NCI-H69 (cell line): ENCODE data around the gene UBR3.

Source experiments
- DNase-seq: peaks from one replicate; lab custom pipeline; 2025; lab: John Stamatoyannopoulos, UW

Gene UBR3

DNA sequence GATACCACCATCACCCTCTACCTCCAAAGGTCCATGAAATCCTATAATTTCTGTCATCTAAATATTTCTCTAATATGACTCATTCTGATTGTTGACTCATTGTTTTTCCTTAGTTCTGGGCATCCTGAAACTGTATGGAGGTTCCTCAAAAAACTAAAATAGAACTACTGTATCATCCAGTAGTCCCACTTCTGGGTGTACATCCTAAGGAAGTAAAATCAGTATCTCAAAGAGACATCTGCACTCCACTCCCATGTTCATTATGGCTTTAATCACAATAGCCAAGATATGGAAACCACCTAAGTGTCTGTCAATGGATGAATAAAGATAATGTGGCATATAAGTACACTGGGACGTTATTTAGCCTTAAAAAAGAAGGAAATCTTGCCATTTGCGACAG is 224.9 kb downstream of the UBR3 start:
- DNase-seq: no peak

DNA sequence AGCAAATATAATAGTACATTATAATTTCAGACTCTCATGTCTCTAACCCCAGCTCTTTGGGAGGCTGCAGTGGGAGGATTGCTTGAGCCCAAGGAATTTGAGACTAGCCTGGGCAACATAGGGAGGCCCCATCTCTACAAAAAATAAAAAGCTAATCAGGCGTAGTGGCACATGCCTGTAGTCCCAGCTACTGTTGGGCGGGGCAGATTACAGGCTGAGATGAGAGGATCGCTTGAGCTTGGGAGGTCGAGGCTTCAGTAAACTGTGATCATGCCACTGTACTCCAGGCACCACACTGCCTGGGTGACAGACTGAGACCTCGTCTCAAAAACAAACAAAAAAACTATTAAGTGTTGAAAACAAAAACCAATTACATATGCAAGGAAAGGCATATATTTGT is 227.7 kb downstream of the UBR3 start:
- DNase-seq: no peak

DNA sequence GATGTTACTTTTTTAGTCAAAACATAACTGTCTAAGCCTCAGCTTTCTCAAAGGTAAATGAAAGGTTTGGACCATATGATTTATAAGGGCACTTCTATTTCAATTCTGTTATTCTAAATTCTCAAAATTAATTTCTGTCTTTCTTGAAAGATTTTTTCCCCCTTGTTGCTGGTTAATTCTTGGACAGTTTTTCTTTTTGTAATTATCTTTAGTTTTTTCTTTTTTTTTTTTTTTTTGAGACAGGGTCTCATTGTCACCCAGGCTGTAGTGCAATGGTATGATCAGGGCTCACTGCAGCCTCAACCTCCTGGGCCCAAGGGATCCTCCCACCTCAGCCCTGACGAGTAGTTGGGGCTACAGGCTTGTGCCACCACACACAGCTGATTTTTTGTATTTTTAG is 229.6 kb downstream of the UBR3 start:
- no peak for DNase-seq

DNA sequence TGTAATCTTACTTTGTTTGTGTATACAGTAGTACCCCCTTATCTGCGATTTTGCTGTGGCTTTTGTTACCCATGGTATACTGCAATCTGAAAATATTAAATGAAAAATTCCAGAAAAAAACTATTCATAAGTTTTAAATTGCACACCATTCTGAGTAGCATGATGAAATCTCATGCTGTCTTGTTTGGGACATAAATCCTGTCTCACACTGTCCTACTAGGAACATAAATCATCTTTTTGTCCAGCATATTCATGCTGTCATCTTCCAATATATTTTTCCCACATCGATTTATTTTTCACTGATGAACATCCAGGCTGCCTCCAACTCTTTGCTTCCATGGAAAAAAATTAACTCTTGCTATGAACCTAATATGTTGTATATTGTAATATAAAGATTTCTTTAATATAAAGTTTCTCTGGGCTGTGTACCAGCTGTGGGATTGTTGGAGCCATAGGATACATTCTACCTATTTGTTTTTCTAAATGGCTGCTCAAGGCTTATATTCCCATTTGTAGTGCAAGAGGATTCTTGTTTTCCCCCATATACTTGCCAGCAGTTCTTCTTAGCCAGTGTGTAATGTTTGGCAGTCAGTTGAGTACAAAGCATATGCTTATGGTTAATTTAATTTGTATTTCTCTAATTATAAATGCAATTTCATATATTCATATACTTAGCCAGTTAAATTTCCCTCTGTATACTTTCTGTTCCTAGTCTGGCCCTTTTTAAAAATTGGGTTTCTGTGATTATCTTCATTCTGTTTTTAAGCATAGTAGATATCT is 236.4 kb downstream of the UBR3 start:
- no peak for DNase-seq

DNA sequence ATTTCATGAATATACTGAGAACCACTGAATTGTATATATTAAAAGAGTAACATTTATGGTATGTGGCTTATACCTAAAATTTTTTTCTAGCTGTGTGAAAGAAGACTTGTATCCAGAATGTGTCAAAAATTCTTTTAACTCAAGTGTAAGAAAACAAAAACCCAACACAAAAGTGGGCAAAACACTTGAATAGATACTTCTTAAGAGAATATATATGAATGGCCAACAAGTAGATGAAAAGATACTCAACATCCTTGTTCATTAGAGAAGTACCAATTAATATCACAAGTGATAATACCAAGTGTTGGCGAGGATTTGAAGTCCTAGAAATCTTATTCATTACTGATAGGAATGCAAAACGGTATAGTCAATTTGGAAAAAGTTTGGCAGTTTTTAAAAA is 243.5 kb downstream of the UBR3 start:
- DNase-seq: no peak

DNA sequence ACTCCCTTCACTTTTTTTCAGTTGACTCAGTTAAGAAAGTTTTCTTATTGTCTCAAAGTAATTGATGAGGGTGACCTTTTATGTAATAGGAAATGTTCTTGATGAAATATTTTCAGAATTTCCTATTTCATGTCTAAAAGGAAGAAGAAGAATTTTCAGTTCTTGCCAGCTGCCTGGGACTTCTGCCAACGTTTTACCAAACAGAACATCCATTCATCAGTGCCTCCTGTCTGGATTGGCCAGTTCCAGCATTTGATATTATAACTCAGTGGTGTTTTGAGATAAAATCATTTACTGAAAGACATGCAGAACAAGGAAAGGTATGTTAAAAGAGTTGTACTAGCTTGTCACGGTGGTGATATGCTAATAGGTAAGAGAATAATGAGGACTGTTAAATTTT is 246.0 kb downstream of the UBR3 start:
- DNase-seq: peak; percentile 14

DNA sequence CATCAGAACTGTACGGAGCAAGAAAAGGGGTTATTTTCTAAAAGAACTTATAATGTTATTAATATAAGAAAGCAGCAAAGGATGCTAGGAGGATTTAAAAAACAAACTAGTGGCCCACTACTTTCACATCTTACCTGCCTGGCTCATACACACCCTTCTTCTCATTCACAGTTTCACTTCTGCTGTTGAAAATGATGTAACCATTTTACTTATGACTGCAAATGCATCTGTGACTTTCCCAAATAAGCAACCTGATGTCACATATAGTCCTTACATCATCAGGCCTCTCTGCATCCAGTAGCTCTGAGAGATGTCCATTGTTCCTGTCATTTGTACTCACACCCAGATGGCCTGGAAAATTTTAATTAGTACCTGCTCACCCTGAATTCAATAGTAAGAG is 248.9 kb downstream of the UBR3 start:
- peak; percentile 20 for DNase-seq

DNA sequence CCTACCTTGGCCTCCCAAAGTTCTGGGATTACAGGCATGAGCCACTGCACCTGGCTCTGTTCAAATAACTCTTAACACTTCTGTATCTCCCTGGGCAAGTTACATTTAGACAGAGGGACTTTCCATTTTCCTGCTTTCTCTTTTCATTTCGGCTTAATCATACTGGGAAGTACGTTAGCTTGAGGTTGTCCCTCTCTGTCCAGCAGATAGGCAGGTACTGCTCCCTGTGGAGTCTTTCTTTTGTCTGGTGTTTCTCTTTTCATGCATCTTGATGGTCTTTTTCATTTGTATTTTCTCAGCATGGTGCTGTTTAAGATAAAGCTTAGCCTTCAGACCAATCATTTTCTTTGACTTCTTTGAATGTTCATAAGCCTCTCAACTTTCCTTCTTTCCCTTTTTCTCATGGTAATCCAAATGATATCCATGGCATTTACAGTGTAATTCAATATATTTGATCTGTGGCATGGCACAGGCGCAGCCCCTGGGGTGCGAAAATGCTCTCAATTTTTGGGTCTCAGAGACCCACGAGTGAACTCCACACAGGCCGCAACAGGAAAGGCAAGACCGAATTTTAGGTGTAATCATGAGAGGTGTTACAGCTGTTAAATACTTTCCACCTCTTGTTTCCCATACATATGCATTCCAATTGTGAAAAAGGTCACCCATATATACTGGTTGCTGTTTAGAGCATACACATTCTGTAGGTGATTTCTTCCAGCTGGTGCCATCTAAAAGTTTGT is 250.7 kb downstream of the UBR3 start:
- DNase-seq: no peak

DNA sequence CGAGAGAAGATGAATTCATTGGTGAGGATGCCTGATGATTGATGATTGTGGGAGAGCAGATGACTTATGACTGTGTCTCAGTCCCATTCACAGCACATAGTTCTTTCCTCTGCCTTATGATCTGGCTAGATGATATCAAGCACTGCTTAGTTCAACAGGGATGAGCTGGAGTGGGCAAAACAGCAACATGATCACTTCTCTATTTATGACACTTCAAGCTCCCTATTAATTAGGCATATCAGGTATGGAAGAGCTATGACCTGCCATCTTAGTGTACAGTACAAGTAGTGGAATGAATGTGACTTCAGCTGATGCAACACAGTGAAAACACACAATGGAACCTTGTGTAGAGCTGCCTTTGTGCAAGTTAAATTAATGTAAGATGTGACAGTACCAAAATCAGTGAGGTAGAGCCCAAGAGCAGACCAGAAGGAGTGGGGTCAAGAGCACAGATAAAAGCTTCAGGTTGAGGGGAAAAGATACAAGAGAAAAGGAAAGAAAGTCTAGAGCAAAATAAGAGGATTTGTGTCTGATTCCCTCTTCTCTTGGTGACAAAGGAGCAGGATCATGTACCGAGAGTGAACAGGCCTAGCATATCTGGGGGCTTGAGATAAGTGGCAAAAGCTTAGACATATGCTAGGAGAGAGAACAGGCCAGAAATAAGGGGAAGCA is 257.7 kb downstream of the UBR3 start:
- no peak for DNase-seq

DNA sequence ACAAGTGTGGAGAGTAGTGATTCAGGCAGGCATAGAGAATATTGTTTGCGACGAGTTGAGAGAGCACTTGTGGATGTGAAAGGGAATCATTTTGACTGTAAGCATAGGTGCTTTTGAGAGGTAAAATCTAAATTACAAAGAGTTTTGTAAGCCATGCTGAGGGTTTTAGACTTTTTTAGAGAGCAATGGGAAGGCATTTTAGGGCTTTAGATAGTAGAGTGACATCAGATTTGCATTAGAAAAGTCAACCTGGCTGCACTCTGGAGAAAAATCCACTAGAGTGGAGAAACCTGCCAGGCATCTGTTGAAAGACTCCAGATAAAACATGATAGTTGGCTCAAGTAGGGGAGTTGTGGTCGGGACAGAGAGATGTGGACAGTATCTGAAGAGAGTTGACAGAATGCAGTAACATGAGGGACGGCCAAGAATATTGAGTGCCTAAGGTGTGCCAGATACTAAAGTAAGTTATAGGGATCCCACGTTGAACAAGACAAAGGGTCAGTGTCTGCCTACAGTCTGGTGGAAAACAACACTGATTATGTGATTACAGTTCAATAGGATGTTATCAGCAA is 258.9 kb downstream of the UBR3 start:
- no peak for DNase-seq

DNA sequence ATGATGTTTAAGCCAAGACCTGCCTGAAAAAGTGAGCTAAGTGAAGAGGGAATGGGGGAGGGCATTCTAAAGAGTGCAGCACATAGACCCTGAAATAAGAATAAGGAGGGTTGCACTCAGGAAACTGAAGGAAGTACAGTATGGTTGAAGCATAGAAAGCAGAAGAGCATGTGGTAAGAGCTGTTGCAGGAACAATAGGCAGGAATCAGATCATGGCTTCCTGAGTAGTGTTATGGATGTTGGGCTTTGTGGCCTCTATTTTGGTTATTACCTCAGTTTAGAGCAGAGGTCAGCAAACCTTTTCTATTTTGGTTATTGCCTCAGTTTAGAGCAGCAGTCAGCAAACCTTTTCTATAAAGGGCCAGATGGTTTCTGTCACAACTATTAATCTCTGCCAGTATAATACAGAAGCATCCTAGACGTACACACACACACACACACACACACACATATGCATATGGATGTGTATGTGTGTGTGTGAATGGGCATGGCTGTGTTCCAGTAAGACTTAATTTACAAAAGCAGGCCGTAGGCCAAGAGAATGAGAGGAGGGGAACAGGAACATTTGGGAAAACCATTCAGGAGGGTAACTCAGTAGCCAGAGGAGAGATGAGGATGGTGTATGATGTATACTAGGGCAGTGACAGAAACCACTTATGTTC is 259.6 kb downstream of the UBR3 start:
- DNase-seq: peak; percentile 79

DNA sequence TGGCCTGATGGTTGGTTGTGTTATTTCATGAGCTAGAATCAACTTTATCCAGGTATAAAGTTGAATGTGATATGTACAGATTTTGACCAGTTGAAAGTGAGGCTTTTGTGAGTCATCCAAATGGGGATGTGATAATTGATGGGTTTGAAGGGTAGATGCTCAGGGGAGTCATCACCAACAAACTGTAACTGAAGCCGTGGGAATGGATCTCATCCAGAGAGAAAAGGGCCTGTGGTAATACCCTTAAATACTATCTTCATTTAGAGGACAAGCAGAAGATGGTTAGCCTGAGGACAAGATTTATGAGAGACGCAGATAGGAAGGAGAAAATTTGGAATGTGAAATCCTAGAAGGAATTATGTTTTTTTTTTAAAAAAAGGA is 260.1 kb downstream of the UBR3 start:
- DNase-seq: peak; percentile 79

DNA sequence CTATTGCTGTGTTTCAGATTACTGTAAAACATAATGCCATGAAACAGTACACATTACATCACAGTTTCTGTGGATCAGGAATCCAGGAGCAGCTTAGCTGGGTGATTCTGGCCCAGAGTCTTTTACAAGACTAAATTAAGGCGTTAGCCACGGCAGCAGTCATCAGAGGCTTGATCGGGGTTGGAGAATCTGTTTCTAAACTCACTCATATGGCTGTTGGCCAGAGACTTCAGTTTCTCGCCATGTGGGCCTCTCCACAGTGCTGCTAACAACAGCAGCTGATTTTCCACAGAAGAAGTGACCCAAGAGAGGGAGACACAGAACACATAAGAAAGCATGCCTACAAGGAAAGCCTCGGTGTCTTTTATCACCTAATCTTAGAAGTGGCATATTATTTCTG is 261.5 kb downstream of the UBR3 start:
- no peak for DNase-seq

DNA sequence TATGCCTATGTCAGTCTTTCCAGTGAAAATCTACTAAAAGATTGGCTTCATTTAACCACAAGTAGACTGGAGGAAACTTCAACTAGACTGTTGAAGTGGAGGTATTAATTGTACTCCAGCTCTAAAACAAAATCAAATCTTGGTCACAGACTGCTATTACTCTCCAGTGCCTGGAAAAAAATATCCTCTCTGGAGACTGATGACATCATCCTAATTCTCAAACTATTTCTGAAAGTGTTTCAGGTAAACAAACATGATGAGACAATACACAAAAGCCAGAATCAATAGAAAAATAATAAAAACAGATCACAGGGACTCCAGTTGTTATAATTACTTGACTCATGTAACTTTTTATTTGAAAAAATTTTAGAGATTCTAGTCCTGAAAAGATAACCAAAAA is 263.0 kb downstream of the UBR3 start:
- no peak for DNase-seq

DNA sequence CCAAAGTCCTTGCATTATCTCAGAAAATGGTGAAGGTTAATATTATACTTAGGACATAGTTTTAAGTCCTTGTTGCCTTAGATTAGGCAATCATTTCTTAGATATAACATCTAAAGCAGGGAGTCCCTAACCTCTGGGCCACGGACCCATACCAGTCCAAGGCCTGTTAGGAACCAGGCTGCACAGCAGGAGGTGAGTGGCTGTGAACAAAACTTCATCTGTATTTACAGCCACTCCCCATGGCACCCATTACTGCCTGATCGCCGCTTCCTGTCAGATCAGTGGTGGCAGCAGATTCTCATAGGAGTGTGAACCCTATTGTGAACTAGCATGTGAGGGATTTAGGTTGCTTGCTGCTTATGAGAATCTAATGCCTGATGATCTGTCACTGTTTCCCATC is 264.2 kb downstream of the UBR3 start:
- DNase-seq: no peak

DNA sequence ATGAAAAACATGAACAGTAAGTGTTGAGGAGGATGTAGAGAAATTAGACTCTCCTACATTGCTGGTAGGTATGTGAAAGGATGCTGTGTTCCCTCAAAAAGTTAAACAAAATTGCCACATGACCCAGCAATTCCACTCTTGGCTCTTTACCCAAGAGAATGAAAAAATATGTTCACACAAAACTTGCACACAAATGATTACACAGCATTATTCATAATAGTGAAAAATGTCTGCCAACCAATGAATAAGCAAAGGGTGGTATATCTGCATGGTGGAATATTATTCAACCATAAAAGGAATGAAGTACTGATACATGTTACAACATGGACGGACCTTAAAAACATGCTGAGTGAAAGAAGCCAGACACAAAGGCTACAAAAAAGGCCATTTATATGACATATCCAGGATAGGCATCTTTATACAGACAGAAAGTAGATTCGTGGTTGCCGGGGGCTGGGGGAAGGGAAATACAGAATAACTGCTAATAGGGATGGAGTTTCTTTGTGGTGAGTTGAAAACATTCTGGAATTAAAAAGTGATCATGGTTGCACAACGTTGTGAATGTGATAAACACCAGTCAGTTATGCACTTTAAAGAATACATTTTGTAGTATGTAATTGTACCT is 265.3 kb downstream of the UBR3 start:
- DNase-seq: no peak

DNA sequence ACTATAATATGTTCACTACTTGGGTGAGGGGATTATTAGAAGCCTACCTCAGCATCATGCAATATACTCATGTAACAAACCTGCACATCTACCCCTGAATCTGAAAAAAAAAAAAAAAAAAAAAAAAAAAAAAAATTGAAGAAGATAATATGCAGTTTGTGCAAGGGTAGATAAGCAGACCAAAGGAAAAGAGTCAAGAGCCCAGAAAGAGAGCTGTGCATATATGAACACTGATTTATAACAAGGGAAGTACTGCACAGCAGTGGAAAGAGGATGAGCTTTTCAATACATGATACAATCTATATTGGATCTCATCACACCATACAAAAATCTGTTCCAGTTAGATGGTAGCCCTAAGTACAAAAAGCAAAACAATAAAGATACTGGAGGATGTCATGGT is 268.1 kb downstream of the UBR3 start:
- no peak for DNase-seq

DNA sequence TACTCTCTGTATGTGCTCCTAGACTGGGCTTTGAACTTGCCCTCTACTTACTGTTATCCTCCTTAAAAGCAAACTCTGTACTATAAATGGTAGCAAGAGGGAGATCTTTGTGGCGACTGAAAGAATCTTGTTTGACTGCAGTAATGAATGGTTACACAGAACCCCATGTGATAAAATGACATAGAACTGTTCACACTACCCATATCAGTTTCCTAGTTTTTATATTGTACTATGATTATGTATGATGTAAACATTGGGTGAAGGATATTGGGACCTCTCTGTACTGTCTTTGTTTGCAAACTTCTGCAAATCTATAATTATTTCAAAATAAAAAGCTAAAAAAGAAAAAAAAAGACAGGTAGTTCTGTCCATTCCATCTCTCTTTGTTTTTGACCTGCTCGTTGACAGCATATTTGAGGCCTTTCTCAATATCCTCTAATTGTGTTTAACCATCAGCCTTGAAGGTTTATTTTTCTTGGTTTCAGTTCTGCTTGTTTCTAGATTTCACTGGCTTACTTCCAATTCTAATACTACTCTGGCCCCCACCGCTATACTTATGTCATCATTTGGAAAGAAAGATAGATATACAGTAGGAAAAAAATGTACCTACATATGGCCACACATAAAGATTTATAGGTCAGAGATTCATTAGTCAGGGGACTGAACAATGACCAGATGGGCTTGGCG is 271.5 kb downstream of the UBR3 start:
- DNase-seq: peak; percentile 69

DNA sequence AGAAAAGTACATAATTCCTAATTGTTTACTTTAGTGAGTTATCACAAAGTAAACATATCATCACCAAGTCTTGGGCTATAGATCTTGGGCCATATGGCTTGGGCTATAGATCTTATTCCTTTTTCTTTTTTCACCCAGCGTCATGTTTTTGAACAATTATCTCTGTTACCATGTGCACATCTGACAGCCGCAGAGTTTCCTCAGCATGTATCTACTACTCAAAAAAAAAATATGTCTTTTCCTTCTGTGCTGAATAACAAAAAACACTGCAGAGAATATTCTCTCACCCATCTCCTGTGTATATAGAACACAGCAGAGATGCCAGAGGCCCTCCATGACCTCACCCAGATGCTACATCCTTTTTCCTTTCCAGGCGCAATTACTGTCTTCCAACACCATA is 274.5 kb downstream of the UBR3 start:
- DNase-seq: peak; percentile 86

DNA sequence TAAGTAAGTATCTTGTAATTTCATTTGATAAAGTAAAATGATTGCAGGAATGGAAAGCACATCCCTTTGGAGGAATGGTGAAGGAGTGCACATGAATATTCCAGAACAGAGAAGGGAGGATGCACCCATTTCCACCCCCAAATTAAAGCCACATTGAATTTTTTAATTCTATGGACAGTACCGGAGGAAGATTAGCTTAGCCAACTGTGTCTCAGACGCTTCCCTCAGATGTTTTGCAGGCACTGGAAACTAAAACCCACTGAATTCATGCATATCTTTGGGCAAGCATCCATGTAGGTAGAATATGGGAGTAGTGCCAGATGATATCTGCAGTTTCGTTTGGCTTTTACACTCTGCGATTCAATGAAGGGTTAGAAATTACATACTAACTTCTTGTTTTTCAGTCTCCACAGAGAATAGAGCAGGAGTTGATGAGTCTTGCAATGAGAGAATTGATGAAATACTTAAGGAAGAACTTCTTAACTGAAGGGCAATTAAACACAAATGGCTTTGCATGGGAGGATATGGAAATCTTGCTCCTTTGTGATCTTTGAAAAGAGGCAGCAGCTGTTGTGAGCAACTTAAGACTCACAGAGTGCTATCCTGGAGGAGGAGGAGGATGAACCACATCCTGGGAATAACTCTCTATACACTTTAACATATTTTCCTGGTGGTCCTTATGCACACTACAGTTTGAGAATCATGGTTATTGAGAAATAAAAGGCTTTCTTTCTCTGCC is 279.0 kb downstream of the UBR3 start:
- no peak for DNase-seq
